ENCODE measurements around the gene MADD. TPM values are rescaled to one million over a fixed set of nuclear protein-coding genes. Genes with fewer than 3 reads are reported as not detected.

MADD gene
- total and polyA plus RNA-seq, 2 donors (not counting 3 experiments of a cell fraction or from before 2014, with no cell fraction given): 35.3 to 36.8 TPM

- Histone ChIP-seq H3K9me3 (replicated peaks; ENCODE audit: control insufficient read depth, insufficient read depth, low read length) (no peaks in the 10 kb centered on the region), H3K9me1 (replicated peaks; ENCODE audit: control insufficient read depth, extremely low read depth, insufficient read depth, low read length) (no peaks in the 10 kb centered on the region), H3K27me3 (ENCODE audit: control insufficient read depth in 2 of 2, insufficient read depth in 2 of 2, low read length in 2 of 2) (no peaks in the 10 kb centered on the region), H3K9ac (replicated peaks; ENCODE audit: extremely low read depth, insufficient read depth, low read length) (no peak overlapping the region), H4K20me1 (replicated peaks; ENCODE audit: control insufficient read depth, extremely low read depth, insufficient read depth, low read length) (no peaks in the 10 kb centered on the region), H3K4me3 (replicated peaks in 1 of 3; ENCODE audit: insufficient read depth in 1 of 3, low read depth in 1 of 3, low read length in 3 of 3) (no peak overlapping the region), H2AFZ (ENCODE audit: low read depth, low read length) (no peak overlapping the region), H3K4me2 (ENCODE audit: insufficient read depth, low read length) (no peak overlapping the region), H3K27ac (ENCODE audit: insufficient read depth, low read depth, low read length) (no peak overlapping the region), H3K4me1 (ENCODE audit: control insufficient read depth, extremely low read depth, insufficient read depth, low read length) (peaks cover 15% of the 10 kb centered on the region), H3K79me2 (ENCODE audit: control insufficient read depth, insufficient read depth, low read length) (no peaks in the 10 kb centered on the region), H3K36me3 (ENCODE audit: control insufficient read depth in 2 of 2, extremely low read depth in 1 of 2, insufficient read depth in 2 of 2, low read length in 2 of 2) (peaks cover 15 to 44% of the 10 kb centered on the region in 2 experiments)
- TF ChIP-seq JUN (IDR thresholded peaks at IDR 0.05; ENCODE audit: borderline replicate concordance, insufficient read depth, insufficient read length, low read depth): no peak
- no peak for TF ChIP-seq MYC (IDR thresholded peaks at IDR 0.05; ENCODE audit: low read depth, low read length)
- no peak for TF ChIP-seq EZH2 (IDR thresholded peaks at IDR 0.05; ENCODE audit: borderline replicate concordance, low read depth, low read length, severe bottlenecking)
- TF ChIP-seq GATA2 (IDR thresholded peaks at IDR 0.05; ENCODE audit: insufficient read depth, insufficient read length, low read depth, low read length): no peak
- no peak for TF ChIP-seq FOS (IDR thresholded peaks at IDR 0.05; ENCODE audit: borderline replicate concordance, insufficient read depth, low read length)
- TF ChIP-seq POLR2AphosphoS5 (IDR thresholded peaks at IDR 0.05; ENCODE audit: insufficient read depth, low read depth, low read length): no peak
- TF ChIP-seq, protein P1, sequence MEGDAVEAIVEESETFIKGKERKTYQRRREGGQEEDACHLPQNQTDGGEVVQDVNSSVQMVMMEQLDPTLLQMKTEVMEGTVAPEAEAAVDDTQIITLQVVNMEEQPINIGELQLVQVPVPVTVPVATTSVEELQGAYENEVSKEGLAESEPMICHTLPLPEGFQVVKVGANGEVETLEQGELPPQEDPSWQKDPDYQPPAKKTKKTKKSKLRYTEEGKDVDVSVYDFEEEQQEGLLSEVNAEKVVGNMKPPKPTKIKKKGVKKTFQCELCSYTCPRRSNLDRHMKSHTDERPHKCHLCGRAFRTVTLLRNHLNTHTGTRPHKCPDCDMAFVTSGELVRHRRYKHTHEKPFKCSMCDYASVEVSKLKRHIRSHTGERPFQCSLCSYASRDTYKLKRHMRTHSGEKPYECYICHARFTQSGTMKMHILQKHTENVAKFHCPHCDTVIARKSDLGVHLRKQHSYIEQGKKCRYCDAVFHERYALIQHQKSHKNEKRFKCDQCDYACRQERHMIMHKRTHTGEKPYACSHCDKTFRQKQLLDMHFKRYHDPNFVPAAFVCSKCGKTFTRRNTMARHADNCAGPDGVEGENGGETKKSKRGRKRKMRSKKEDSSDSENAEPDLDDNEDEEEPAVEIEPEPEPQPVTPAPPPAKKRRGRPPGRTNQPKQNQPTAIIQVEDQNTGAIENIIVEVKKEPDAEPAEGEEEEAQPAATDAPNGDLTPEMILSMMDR (IDR thresholded peaks at IDR 0.05; ENCODE audit: extremely low read depth in 1 of 2, insufficient read depth in 1 of 2, low read depth in 1 of 2, low read length in 2 of 2): no peak
- TF ChIP-seq, protein P2, sequence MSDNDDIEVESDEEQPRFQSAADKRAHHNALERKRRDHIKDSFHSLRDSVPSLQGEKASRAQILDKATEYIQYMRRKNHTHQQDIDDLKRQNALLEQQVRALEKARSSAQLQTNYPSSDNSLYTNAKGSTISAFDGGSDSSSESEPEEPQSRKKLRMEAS (IDR thresholded peaks at IDR 0.05; ENCODE audit: insufficient read depth, insufficient read length): no peak
- no peak for TF ChIP-seq POLR2A (IDR thresholded peaks at IDR 0.05; ENCODE audit: low read depth, low read length)
- no TSS peak for BruUV-seq (replicated peaks)
- FAIRE-seq: no peak
- intact Hi-C loops (cut with micrococcal nuclease): no loop called here
- DNase-seq (ENCODE audit: low read depth, low spot score): no peak
- POLR2A ChIA-PET: interaction anchor here (1.0 kb wide), 1 partner anchor 17 kb away, joined by 4 read pairs; no protein-coding TSS in a partner anchor
- dilution Hi-C loops (cut with MboI; ENCODE audit: extremely low pct_ligation_motif_present, low sequenced_read_pairs): no loop called here
- CTCF ChIA-PET: interaction anchor here (1.2 to 2.0 kb wide), 2 partner anchors 9 to 53 kb away, joined by 3 to 7 read pairs; partner anchors contain the start of gene ACP2
These were observed 30.1 kb upstream of the MADD start for GRCh38 chr11:47239852-47240251.

All from endothelial cell of umbilical vein (primary cell).